Kidney glomerular epithelial cell (primary cell): ENCODE measurements around the gene NANOGP8.
"Not testable (repeated sequence)": the region's sequence is repeated elsewhere in the genome, so short reads cannot be mapped to it uniquely, and the experiment has no call there.

Source experiments
- DNase-seq: peaks from one replicate; lab custom pipeline; 2025; lab: John Stamatoyannopoulos, UW

NANOGP8 gene

GRCh38 chr15:35085176-35085919, at the start of gene NANOGP8:
NANOGP8 (minus strand) TSS chr15:35085295; CDS start chr15:35085110, 185 bp downstream.
- DNase-seq = not testable (repeated sequence)

GRCh38 chr15:35134299-35134698, 49.2 kb upstream of the NANOGP8 start:
- DNase-seq = no peak

DNA sequence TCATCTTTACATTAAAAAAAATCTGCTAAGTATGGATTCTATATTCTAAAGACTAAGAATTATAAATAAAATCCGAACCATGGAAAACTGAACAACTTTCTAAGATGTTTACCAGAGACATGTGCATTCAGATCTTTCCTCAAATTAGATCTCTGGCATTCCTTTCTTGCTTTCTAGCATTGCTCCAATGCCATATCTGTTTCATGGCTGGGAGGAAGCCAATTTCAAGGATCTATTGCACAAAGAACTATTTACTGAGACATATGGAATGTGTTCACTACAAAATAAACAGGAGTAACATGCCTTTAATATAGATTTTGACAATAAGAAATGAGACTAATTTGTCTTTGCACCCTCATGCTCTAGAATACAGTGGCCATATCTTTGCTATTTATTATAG, 45.1 kb upstream of the NANOGP8 start:
- no peak for DNase-seq

DNA sequence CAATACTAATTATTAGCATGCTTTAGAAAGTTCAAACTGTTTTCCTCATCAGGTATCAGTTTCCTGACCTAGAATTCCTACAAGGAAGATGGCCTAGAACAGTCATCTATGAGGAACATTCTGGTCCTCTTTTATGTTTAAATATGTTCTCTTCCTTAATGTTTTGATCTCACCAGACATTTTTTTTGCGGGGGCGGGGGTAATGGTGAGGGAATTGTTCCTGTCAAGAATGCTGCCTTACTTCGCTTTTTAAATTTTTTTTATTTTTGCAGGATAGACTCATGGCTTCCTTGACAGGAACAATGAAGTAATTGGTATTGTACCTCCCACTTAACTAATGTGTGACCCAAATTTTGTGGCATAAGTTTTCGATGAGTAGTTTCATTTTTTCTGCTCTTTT, 44.3 kb upstream of the NANOGP8 start:
- no peak for DNase-seq

GRCh38 chr15:35127717-35128116, 42.6 kb upstream of the NANOGP8 start:
- DNase-seq = no peak

GRCh38 chr15:35126236-35126635, 41.1 kb upstream of the NANOGP8 start:
- DNase-seq = no peak

DNA sequence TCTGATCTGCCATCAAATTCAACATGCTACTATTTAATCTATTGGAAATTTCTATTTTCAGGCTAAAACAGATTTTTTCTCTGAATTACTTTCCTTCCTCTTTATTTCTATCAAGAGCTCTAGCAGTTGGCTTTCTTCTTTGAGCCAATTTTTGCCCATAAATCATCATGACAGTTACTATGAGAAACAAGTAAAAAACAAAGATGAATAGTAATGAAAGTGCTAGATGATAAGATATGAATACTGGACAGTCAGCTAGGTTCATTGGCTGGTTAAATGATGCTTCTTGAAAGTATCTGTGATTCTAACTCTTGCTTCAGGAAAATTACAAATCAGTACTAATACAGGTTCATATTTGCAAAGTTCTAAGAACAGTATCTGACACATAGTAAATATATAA, 38.6 kb upstream of the NANOGP8 start:
- DNase-seq = no peak

- no peak for DNase-seq
Observed at GRCh38 chr15:35121611-35122359, 36.7 kb upstream of the NANOGP8 start.

- no peak for DNase-seq
Observed at GRCh38 chr15:35120173-35120572, 35.1 kb upstream of the NANOGP8 start.

- no peak for DNase-seq
Observed at GRCh38 chr15:35118960-35119359, 33.9 kb upstream of the NANOGP8 start.

GRCh38 chr15:35117543-35118265, 32.6 kb upstream of the NANOGP8 start:
- no peak for DNase-seq

GRCh38 chr15:35115155-35115725, 30.1 kb upstream of the NANOGP8 start:
- DNase-seq = no peak

GRCh38 chr15:35112346-35112745, 27.3 kb upstream of the NANOGP8 start:
- no peak for DNase-seq

DNA sequence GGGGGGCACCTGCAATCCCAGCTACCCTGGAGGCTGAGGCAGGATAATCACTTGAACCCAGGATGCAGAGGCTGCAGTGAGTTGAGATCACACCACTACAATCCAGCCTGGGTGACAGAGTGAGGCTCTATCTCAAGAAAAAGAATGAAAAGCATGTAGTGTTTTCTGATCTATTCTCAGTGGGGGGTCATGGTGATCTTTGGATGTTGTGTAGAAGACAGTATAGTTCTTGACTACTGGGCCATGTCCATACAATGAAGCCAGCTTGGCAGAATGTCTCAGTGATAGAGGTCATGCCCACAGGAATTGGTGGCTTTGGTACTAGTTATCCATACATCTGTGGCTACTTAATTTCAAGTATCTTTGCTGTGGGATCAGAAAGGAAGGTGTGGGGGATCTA, 26.8 kb upstream of the NANOGP8 start:
- DNase-seq = no peak

- no peak for DNase-seq
Observed at GRCh38 chr15:35108453-35108852, 23.4 kb upstream of the NANOGP8 start.

- DNase-seq = no peak
Observed at GRCh38 chr15:35107561-35107960, 22.5 kb upstream of the NANOGP8 start.

- DNase-seq = no peak
Observed at GRCh38 chr15:35107122-35107521, 22.0 kb upstream of the NANOGP8 start.

- no peak for DNase-seq
Observed at GRCh38 chr15:35104526-35105147, 19.5 kb upstream of the NANOGP8 start.

DNA sequence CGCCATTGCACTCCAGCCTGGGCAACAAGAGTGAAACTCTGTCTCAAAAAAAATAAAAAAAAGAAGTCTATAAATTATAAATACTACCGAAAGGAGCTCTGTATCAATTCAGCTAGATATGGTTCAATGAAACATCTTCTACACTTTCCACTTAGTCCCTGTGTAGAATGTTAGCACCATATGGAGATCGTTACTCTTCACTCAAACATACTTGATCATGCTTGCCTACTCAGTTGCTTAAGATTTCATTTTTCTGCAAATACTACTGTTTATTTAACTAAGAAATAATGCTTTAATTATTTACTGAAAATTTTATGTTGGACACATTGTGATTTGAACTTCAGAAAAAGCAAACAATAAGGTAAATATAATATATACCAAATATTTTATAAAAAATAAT, 17.1 kb upstream of the NANOGP8 start:
- DNase-seq = no peak

DNA sequence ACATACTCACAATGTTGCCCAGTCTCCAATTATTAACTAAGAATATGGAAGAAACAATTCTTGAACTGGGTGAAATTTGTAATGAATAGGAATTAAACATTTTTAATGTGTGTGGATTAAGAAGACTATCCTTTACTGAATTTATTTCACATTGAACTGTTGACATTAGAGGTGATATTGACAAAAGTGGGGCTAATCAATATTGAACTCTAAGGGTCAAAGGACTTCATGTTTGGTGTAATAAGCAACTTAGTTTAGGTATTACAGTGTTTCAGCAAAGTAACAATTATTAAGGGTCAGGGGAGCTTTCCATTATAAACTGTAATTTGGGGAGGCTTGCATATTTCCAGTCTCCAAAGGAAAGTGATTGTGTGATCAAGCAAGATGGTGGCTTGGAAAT, 16.2 kb upstream of the NANOGP8 start:
- no peak for DNase-seq

- DNase-seq = no peak
Observed at GRCh38 chr15:35098737-35099136, 13.6 kb upstream of the NANOGP8 start.

- DNase-seq = no peak
Observed at GRCh38 chr15:35095941-35096340, 10.8 kb upstream of the NANOGP8 start.
